ENCODE results near the gene PAK2.
"Not testable (repeated sequence)": the region's sequence is repeated elsewhere in the genome, so short reads cannot be mapped to it uniquely, and the experiment has no call there.

PAK2 gene

DNA sequence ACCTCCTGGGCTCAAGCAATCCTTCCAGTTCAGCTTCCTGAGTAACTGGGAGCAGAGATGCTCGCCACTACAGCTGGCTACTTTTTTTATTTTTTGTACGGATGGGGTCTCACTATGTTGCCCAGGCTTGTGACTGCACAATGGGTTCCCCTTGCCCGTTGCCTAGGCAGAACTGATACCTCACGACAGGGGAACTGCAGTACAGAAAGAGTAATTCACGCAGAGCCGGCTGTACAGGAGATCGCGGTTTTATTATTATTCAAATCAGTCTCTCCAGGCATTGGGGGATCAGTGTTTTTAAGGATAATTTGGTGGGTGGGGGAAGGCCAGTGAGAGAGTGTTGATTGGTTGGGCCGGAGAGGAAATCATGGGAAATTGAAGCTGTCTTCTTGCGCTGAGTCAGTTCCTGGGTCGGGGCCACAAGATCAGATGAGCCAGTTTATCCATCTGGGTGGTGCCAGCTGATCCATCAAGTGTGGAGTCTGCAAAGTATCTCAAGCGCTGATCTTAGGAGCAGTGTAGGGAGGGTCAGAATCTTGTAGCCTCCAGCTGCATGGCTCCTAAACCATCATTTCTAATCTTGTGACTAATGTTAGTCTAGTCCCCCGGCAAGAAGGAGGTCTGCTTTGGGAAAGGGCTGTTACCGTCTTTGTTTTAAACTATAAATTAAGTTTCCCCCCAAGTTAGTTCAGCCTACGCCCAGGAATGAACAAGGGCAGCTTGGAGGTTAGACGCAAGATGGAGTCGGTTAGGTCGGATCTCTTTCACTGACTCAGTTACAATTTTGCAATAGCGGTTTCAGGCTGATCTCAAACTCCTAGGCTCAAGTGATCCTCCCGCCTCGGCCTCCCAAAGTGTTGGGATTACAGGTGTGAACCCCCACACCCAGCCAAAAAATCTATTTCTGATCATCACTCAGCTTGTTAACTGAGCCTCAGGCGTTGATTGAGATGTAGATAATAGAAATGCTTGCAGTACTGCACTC lies 104.9 kb downstream of the PAK2 start:
- not testable (repeated sequence) for DNase-seq

DNA sequence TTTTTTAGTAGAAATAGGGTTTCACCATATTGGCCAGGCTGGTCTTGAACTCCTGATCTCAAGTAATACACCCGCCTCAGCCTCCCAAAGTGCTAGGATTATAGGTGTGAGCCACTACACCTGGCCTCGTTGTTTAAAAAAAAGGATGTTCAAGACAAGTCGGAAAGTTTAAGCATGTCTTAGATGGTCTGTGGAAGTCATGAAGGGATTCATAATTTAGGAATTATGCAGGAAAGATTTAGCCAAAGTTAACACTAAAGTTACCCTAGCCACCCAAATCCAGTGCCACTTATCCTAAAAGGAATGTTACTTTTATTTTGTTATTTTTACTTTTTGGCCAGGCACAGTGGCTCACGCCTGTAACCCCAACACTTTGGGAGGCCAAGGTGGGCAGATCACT lies 108.7 kb downstream of the PAK2 start:
- not testable (repeated sequence) for DNase-seq

DNA sequence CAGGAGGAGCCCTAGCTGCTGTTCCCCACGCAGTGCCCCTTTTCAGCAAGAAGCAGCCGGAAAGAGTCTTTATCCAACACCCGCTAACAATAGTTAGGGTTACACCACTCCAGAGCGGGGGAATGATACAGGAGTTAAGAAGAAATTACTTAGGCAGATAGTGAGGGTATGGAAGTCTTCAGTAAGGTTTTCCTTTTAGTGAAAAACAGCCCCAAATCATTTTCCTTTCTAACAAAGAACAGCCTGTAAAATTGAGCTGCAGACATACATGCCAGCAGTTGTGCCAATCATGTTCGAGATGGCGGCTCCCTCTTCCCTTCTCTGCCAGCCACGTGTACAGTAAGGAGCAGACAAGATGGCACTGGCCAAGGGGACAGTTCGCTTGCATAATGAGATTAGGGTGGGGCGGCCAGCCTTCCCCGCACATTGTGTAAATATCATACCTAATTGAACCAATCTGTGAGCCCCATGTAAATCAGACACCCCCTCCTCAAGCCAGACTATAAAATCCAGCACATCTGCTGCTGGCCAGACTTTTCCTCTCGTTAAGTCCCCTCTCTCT lies 109.6 kb downstream of the PAK2 start:
- DNase-seq: no peak

GRCh38 chr3:196863000-196863399 lies 123.3 kb downstream of the PAK2 start:
- DNase-seq: not testable (repeated sequence)

DNA sequence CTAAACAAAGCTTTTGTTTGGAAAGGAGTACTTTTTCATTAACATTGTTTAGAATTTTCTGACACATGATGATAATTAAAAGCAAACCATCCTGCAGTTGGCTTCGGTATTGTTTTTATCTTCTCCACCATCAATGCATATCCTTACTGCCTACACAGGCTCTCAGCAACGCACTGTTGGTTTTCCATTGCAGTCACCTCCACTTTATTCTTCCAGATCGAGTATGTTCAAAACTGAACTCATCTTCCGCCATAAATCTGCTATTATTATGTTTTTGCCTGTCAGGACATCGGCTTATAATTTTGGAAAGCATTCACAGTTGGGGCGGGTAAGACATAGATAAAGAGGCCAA lies 127.5 kb downstream of the PAK2 start:
- no peak for DNase-seq

DNA sequence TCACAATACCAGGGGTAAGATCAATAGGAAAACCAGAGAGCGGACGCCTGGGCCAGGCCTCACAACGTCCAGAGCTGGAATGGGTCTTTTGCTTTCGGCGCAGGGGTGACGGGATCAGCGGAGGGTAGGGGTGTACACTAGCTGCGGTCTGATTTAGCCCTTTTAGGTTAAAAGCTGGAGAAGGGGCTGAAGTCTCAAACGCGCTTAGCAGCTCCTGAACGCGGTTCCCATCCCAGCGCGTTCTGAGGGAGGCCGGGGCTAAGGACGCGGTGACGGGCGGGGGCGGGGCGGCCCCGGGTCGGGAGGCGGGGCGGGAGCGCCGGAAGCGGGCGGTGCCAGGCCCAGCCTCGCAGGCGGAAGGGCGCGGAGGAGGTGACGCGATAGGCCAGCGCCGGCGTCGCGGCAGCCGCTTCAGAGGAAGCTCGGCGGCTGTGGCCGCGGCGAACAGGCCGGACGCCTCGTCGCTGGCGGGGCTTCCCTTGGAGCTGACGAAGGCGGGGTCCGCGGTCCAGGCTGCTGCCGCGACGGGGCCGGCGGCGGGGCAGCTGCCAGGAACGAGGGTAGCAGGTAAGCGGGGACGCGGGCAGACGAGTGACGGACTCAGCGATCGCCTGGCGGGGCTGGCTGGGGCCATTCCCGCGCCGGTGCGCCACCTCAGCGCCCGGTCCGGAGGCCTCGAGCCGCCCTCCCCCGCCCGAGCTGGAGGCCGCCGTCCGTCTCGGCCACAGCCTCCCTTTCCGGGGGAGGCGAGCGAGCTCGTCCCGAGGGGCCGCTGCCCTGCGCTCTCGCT lies 128.0 kb downstream of the PAK2 start, which contains the start of gene SENP5:
SENP5 (plus strand) TSS at position 414 of the 790 bp plus-strand sequence. CDS start 17,262 bp downstream, outside the sequence.
- peak; percentile 82 to 92 for DNase-seq

DNA sequence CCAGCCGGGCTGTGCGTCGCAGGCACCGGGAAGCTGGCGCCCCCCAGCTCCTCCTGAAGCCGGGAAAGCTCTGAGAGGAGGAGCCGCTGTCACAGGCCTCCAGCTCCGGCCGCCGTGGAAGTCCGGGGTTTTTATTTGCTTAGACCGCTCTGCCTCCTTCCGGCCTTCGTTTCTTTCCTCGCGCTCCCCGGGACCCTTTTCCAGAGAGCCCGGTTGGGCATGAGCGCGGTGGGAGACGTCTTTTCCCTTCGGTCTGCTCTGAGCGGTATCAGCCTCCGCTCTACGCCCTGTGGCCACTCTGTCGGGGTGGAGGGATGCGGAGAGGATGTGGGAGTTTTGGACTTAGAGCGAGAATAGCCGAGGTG lies 128.6 kb downstream of the PAK2 start:
- DNase-seq: peak in 1 of 2 donors; percentile 8

GRCh38 chr3:196872316-196872715 lies 132.7 kb downstream of the PAK2 start:
- DNase-seq: no peak

- DNase-seq: not testable (repeated sequence)
Measured at GRCh38 chr3:196874511-196875094, 134.9 kb downstream of the PAK2 start.

DNA sequence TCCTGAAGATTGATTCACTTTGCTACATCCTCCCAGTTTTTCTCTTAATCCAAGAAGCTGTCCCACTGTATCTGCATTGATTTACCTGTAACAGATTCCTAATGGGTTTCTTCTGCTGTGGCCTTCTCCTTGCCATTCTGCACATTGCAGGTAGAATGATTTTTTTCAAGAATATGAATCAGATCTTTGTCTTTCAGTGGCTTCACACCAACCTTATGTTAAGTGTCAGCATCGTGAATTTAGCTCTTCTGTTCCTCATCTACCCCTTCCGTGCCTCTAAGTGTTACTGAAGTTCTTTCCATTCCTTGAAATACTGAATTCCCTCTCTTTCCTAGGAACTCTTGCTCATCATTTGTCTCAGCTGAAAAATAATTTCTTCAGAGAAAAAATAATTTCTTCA lies 135.6 kb downstream of the PAK2 start:
- no peak for DNase-seq

Data from hippocampal formation (tissue), 2 donors.